Mononuclear cell (primary cell): ENCODE results near the gene MGMT. TPM values are rescaled to one million over a fixed set of nuclear protein-coding genes. Genes with fewer than 3 reads are reported as not detected.

ENCODE experiments used
- H3K27me3 ChIP-seq: 2 replicates; pipeline ENCODE4 v1.6.0; 2011; ENCODE audit warnings: low read length, control low read depth; ENCODE audit not compliant: insufficient read depth
- H3K4me1 ChIP-seq: 2 replicates; pipeline ENCODE4 v1.5.1; 2011; ENCODE audit warnings: mild to moderate bottlenecking, low read length, control low read depth; ENCODE audit not compliant: insufficient read depth
- H3K4me3 ChIP-seq: 2 replicates; pipeline ENCODE4 v1.5.1; 2011; ENCODE audit warnings: mild to moderate bottlenecking, low read length, moderate library complexity
- H3K9me3 ChIP-seq: 2 replicates; pipeline ENCODE4 v1.5.1; 2011; ENCODE audit warnings: low read depth, mild to moderate bottlenecking, control low read depth, low read length
- total RNA-seq: library from RNA; depleted of rRNA; stranded (reverse); fragments of >200 nt; gene quantifications from one replicate; pipeline ENCODE4 v1.2.3, GENCODE V29; 2012

MGMT gene
- total RNA-seq, 1 donor: 10.3 TPM

GRCh38 chr10:129727071-129727470, 260.0 kb downstream of the MGMT start:
- H3K9me3 ChIP-seq: no peaks in the 10 kb centered on the region
- H3K4me1 ChIP-seq: no peaks in the 10 kb centered on the region
- H3K4me3 ChIP-seq: no peak overlapping the region
- H3K27me3 ChIP-seq: no peaks in the 10 kb centered on the region

- Histone ChIP-seq H3K4me3 (no peak overlapping the region), H3K4me1 (no peaks in the 10 kb centered on the region), H3K9me3 (no peaks in the 10 kb centered on the region), H3K27me3 (no peaks in the 10 kb centered on the region)
These were observed 260.5 kb downstream of the MGMT start for GRCh38 chr10:129727495-129727894.

DNA sequence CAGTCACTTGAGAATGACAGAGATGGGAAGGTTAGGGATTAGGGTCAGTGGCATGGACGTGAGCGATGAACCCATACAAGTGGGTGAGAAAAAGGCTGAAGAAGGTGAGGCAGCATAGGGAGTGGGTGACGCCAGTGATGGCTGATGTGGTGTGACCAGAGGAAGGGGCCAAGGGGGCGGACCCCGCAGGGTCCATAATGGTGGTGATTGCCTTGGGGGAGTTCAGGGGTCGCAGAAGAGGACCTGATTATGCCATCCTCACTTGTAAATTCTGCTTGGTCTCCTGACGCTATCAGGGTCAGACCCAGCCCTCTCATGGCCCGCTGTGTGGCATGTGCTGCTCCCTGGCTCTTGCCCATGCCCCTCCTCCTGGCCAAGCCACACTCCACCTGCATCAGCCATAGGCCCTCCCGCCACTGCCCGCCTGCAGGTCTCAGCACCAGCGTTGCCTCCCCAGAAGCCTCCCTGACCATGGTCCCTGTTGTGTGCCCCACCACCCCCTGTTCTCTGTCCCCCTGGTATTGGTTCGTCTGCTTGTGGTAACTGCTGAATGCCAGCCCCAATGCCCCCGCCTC, 261.3 kb downstream of the MGMT start:
- H3K27me3 ChIP-seq: no peaks in the 10 kb centered on the region
- H3K4me3 ChIP-seq: no peak overlapping the region
- no peaks in the 10 kb centered on the region for H3K4me1 ChIP-seq
- H3K9me3 ChIP-seq: no peaks in the 10 kb centered on the region

GRCh38 chr10:129728905-129729795, 262.1 kb downstream of the MGMT start:
- Histone ChIP-seq H3K9me3 (no peaks in the 10 kb centered on the region), H3K4me1 (no peaks in the 10 kb centered on the region), H3K27me3 (no peaks in the 10 kb centered on the region), H3K4me3 (no peak overlapping the region)

DNA sequence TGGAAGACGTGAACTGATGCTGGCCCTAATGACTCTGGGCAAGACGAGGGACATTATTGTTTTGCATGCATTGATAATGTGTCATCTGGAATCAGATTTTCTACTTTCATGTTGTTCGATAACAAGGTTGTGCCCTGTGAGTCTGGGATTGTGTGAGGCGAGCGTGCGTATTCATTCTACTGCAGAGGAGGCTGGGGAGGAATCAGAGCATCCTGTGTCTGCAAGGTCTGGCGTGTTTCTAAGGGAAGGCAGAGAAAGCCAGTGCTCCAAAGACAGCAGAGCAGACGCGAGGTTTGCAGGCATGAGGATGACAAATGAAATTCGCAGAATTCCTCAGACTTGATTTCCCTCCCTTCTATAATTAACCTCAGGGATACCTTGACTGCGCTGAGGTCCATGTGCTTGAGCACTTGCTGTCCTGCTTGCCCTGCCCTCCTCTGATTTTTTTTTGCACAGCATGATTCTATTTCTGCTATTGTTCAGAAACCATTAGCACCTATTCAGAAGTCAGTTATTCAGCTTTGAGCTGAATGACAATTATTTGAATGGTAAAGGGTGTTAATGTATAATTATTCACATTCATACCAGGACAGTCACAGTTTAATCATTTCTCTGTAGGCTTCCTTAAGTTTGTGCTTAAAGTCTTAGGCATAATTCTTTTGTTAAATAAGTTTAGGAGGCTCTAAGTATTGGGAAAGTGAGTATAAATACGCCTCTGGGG, 263.4 kb downstream of the MGMT start:
- Histone ChIP-seq H3K9me3 (no peaks in the 10 kb centered on the region), H3K4me1 (no peaks in the 10 kb centered on the region), H3K27me3 (no peaks in the 10 kb centered on the region), H3K4me3 (no peak overlapping the region)

DNA sequence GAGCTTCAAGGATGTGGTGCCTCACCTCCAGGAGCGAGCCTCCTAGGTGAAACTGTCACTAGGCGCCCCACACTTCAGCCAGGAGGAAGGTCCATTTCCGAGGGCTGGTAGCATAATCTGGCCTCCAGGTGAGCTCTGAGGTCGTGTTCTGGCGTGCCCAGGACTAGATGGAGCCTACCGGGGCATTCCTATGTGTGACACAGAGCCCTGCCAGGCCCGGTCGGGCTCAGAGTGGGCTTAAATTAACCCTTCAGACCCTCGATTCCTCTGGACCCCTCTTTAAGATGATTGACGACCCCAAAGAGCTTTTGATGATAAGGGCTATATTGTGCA, 263.9 kb downstream of the MGMT start:
- no peaks in the 10 kb centered on the region for H3K4me1 ChIP-seq
- H3K27me3 ChIP-seq: no peaks in the 10 kb centered on the region
- H3K9me3 ChIP-seq: no peaks in the 10 kb centered on the region
- no peak overlapping the region for H3K4me3 ChIP-seq

- H3K9me3 ChIP-seq: no peaks in the 10 kb centered on the region
- no peak overlapping the region for H3K4me3 ChIP-seq
- no peaks in the 10 kb centered on the region for H3K27me3 ChIP-seq
- no peaks in the 10 kb centered on the region for H3K4me1 ChIP-seq
These were observed 273.7 kb downstream of the MGMT start for GRCh38 chr10:129740532-129741279.

- no peak overlapping the region for H3K4me3 ChIP-seq
- H3K4me1 ChIP-seq: no peaks in the 10 kb centered on the region
- no peaks in the 10 kb centered on the region for H3K9me3 ChIP-seq
- no peaks in the 10 kb centered on the region for H3K27me3 ChIP-seq
These were observed 274.4 kb downstream of the MGMT start for GRCh38 chr10:129741280-129741977.

GRCh38 chr10:129741978-129742741, 275.1 kb downstream of the MGMT start:
- Histone ChIP-seq H3K4me3 (no peak overlapping the region), H3K9me3 (peaks cover 3% of the 10 kb centered on the region), H3K4me1 (no peaks in the 10 kb centered on the region), H3K27me3 (no peaks in the 10 kb centered on the region)

- Histone ChIP-seq H3K27me3 (no peaks in the 10 kb centered on the region), H3K4me3 (no peak overlapping the region), H3K4me1 (no peaks in the 10 kb centered on the region), H3K9me3 (peaks cover 11% of the 10 kb centered on the region)
These were observed 275.9 kb downstream of the MGMT start for GRCh38 chr10:129742742-129743550.

- no peaks in the 10 kb centered on the region for H3K27me3 ChIP-seq
- H3K4me3 ChIP-seq: no peak overlapping the region
- H3K9me3 ChIP-seq: peaks cover 19% of the 10 kb centered on the region
- no peaks in the 10 kb centered on the region for H3K4me1 ChIP-seq
These were observed 276.7 kb downstream of the MGMT start for GRCh38 chr10:129743738-129744133.

DNA sequence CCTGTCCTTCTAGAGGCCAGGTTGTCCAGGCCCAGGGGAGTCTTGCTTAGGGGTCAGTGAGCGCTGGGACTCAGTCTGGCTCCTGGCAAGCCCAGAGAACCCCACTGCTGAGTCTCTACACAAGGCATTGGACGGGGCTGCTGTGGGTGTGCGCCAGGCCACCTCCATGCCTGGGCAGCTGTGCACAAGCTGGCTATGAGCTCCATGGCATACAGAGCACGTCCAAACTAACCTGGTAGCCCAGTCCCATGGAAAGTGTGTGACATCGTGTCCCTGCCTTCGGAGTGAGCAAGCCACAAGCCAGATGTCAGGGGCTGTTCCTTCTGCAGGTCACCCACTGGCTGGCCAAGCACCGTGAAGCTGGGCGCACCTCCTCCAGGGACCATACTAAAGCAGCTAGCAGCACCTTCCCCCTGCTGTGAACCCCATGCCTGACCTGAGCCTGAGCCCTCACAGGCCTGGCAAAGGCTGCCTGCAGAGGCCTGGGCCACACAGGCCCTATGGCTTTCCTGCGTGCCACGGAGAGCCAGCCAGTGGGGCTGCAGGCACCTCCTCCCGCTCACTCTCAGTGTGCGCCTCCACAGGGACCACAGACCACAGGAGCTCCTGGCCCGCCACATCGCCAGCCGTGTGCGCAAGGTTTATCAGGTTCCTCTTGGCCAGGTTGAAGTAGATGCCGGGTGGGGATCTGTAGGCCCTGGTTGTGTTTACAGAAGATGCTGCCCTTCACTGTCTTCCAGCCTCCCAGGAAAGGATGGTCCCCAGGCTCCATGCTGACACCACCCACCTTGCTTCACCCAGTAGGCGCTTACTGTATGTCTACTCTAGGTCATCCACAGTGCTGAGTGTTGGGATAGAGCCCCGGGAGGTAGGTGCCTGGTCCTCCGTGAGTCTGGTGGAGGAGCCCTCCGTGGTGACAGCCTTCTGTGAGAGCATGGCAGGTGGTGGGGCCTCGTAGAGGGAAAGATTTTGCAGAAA, 277.4 kb downstream of the MGMT start:
- Histone ChIP-seq H3K4me1 (no peaks in the 10 kb centered on the region), H3K9me3 (peaks cover 26% of the 10 kb centered on the region), H3K27me3 (no peaks in the 10 kb centered on the region), H3K4me3 (no peak overlapping the region)
